Measurements from ENCODE around the gene SIRPA.

The SIRPA gene

DNA sequence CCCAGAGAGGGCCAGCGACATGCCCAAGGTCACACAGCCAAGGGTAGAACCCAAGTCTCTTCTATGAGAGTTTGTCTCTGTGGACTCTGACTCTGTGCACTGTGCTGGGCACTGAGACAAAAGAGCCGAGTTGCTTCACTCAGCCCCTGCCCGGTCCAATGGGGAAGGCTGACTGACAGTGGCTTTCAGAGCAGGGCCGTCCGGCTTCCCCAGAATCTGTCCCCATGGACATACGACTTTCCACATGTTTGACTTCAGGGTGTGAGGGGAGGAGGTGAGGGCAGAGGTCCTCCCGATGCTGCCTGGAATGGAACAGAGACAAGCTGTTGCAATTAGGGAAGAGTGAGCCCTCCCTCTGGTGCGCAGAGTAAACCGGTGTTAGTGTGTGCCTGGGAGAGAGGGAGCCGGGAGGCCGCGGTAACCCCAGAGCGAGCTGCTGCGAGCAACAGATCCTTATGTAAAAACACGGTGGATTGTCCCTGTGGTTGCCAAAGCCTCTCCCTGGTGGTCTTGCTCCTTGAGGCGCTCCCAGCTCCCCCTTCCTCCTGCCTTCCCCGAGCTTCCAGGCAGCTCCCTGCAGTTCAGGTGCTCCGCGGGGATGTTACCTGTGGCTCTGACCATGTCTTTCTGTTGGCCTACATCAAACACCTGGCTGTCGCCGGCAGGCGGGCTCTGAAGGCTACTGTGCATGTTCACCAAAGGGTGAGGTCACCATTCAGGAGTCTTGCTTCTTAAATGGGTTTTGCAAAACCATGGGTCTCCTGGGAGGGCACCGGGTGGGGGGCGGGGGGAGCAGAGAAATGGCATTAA lies 672 bp downstream of the SIRPA start:
- Histone ChIP-seq H3K36me3 (replicated peaks; ENCODE audit: low read depth, low read length) (peaks cover 3% of the 10 kb centered on the region), H3K9ac (ENCODE audit: low read length) (peak overlapping the region; percentile 91), H3K27me3 (ENCODE audit: low read depth, low read length) (no peaks in the 10 kb centered on the region), H2AFZ (ENCODE audit: low read depth, low read length) (no peak overlapping the region), H3K79me2 (ENCODE audit: low read length) (peaks cover 78% of the 10 kb centered on the region), H3K9me3 (ENCODE audit: insufficient read depth, low read length) (no peaks in the 10 kb centered on the region), H3K4me1 (ENCODE audit: low read length) (peaks cover 52% of the 10 kb centered on the region), H3K4me3 (ENCODE audit: low read length) (peak overlapping the region; percentile 83), H3K27ac (ENCODE audit: low read length) (peak overlapping the region; percentile 88), H3K4me2 (ENCODE audit: low read length) (peak overlapping the region; percentile 95), H4K20me1 (ENCODE audit: insufficient read depth, low read length) (no peaks in the 10 kb centered on the region; the same call in 1 of the 2 replicates)
- TF ChIP-seq, protein P1, sequence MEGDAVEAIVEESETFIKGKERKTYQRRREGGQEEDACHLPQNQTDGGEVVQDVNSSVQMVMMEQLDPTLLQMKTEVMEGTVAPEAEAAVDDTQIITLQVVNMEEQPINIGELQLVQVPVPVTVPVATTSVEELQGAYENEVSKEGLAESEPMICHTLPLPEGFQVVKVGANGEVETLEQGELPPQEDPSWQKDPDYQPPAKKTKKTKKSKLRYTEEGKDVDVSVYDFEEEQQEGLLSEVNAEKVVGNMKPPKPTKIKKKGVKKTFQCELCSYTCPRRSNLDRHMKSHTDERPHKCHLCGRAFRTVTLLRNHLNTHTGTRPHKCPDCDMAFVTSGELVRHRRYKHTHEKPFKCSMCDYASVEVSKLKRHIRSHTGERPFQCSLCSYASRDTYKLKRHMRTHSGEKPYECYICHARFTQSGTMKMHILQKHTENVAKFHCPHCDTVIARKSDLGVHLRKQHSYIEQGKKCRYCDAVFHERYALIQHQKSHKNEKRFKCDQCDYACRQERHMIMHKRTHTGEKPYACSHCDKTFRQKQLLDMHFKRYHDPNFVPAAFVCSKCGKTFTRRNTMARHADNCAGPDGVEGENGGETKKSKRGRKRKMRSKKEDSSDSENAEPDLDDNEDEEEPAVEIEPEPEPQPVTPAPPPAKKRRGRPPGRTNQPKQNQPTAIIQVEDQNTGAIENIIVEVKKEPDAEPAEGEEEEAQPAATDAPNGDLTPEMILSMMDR (IDR thresholded peaks at IDR 0.05; ENCODE audit: low read depth, low read length): no peak
- no peak for TF ChIP-seq EZH2phosphoT487 (IDR thresholded peaks at IDR 0.05; ENCODE audit: low read depth)

- Histone ChIP-seq H3K4me1 (ENCODE audit: low read length) (peaks cover 52% of the 10 kb centered on the region), H3K27ac (ENCODE audit: low read length) (peak overlapping the region; percentile 88), H2AFZ (ENCODE audit: low read depth, low read length) (no peak overlapping the region), H3K36me3 (replicated peaks; ENCODE audit: low read depth, low read length) (peaks cover 3% of the 10 kb centered on the region), H3K4me3 (ENCODE audit: low read length) (peak overlapping the region; percentile 83), H3K4me2 (ENCODE audit: low read length) (peak overlapping the region; percentile 95), H3K9me3 (ENCODE audit: insufficient read depth, low read length) (no peaks in the 10 kb centered on the region), H3K79me2 (ENCODE audit: low read length) (peaks cover 83% of the 10 kb centered on the region), H3K27me3 (ENCODE audit: low read depth, low read length) (no peaks in the 10 kb centered on the region), H3K9ac (ENCODE audit: low read length) (peak overlapping the region; percentile 91), H4K20me1 (ENCODE audit: insufficient read depth, low read length) (no peaks in the 10 kb centered on the region; the same call in 1 of the 2 replicates)
- TF ChIP-seq, protein P1 (IDR thresholded peaks at IDR 0.05; ENCODE audit: low read depth, low read length): no peak
- TF ChIP-seq EZH2phosphoT487 (IDR thresholded peaks at IDR 0.05; ENCODE audit: low read depth): no peak
Measured at GRCh38 chr20:1896484-1897258, 1.5 kb downstream of the SIRPA start.

GRCh38 chr20:1897541-1897940 lies 2.3 kb downstream of the SIRPA start:
- H3K4me3 ChIP-seq (ENCODE audit: low read length): peak overlapping the region; percentile 83
- H3K9me3 ChIP-seq (ENCODE audit: insufficient read depth, low read length): no peaks in the 10 kb centered on the region
- no peak overlapping the region for H2AFZ ChIP-seq (ENCODE audit: low read depth, low read length)
- TF ChIP-seq EZH2phosphoT487 (IDR thresholded peaks at IDR 0.05; ENCODE audit: low read depth): no peak
- TF ChIP-seq, protein P1 (IDR thresholded peaks at IDR 0.05; ENCODE audit: low read depth, low read length): no peak
- peak overlapping the region; percentile 58 for H3K9ac ChIP-seq (ENCODE audit: low read length)
- peak overlapping the region; percentile 88 for H3K27ac ChIP-seq (ENCODE audit: low read length)
- H3K79me2 ChIP-seq (ENCODE audit: low read length): peaks cover 90% of the 10 kb centered on the region
- peaks cover 52% of the 10 kb centered on the region for H3K4me1 ChIP-seq (ENCODE audit: low read length)
- H3K4me2 ChIP-seq (ENCODE audit: low read length): peak overlapping the region; percentile 95
- H4K20me1 ChIP-seq (ENCODE audit: insufficient read depth, low read length): no peaks in the 10 kb centered on the region; the same call in 1 of the 2 replicates
- H3K36me3 ChIP-seq (replicated peaks; ENCODE audit: low read depth, low read length): peaks cover 9% of the 10 kb centered on the region
- no peaks in the 10 kb centered on the region for H3K27me3 ChIP-seq (ENCODE audit: low read depth, low read length)

DNA sequence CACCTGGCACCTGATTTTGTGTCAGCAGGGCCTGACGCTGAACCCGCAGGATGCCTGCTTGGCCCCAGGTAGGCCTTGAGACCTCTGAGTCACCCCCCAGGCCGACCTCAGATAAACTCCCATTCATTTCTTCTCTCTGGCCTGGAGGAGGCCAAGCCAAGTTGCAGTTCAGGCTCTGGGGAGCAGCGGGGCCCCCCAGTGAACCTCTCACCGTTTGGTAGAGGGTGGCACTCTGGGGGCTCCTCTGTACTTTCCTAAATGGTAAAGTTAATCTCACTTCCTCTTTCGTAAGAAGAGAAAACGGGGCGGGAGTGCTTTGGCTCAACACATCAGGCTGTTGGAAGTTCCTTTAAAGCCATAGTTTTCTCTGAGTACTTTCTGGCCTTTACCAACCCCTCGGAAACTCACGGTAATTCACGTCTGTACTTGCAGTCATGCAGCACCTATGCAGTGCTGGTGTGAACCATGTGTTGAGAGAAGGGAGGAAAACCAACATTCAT lies 2.8 kb downstream of the SIRPA start:
- H3K4me2 ChIP-seq (ENCODE audit: low read length): peak overlapping the region; percentile 95
- peak overlapping the region; percentile 88 for H3K27ac ChIP-seq (ENCODE audit: low read length)
- peak overlapping the region; percentile 58 for H3K9ac ChIP-seq (ENCODE audit: low read length)
- H3K4me1 ChIP-seq (ENCODE audit: low read length): peaks cover 49% of the 10 kb centered on the region
- H3K4me3 ChIP-seq (ENCODE audit: low read length): peak overlapping the region; percentile 83
- TF ChIP-seq, protein P1 (IDR thresholded peaks at IDR 0.05; ENCODE audit: low read depth, low read length): no peak
- TF ChIP-seq EZH2phosphoT487 (IDR thresholded peaks at IDR 0.05; ENCODE audit: low read depth): no peak
- peaks cover 9% of the 10 kb centered on the region for H3K36me3 ChIP-seq (replicated peaks; ENCODE audit: low read depth, low read length)
- H2AFZ ChIP-seq (ENCODE audit: low read depth, low read length): no peak overlapping the region
- H3K79me2 ChIP-seq (ENCODE audit: low read length): peaks cover 86% of the 10 kb centered on the region
- no peaks in the 10 kb centered on the region for H3K9me3 ChIP-seq (ENCODE audit: insufficient read depth, low read length)
- no peaks in the 10 kb centered on the region; the same call in 1 of the 2 replicates for H4K20me1 ChIP-seq (ENCODE audit: insufficient read depth, low read length)
- no peaks in the 10 kb centered on the region for H3K27me3 ChIP-seq (ENCODE audit: low read depth, low read length)
